ENCODE results near the gene COPS7A. TPM values are rescaled to one million over a fixed set of nuclear protein-coding genes. Genes with fewer than 3 reads are reported as not detected.

Gene COPS7A
- total RNA-seq, 1 experiment from 2014 or later, result 67.8 TPM

- no peak for TF ChIP-seq SP1 (IDR thresholded peaks at IDR 0.05; ENCODE audit: low read depth)
- no peak for TF ChIP-seq ATF3 (IDR thresholded peaks at IDR 0.05)
- TF ChIP-seq POLR2A (IDR thresholded peaks at IDR 0.05; ENCODE audit: borderline replicate concordance, extremely low read depth, insufficient read depth, insufficient read length), result no peak
- TF ChIP-seq TCF7L2 (IDR thresholded peaks at IDR 0.05; ENCODE audit: borderline replicate concordance, extremely low read depth, insufficient read depth, insufficient read length), result no peak
- no peak for TF ChIP-seq ZBTB33 (IDR thresholded peaks at IDR 0.05; ENCODE audit: extremely low read depth, insufficient replicate concordance, low read length)
- TF ChIP-seq ZFX (IDR thresholded peaks at IDR 0.05), result no peak
- TF ChIP-seq RAD21 (IDR thresholded peaks at IDR 0.05; ENCODE audit: low read depth), result no peak
- no peak for TF ChIP-seq SIN3A (IDR thresholded peaks at IDR 0.05; ENCODE audit: low read depth)
- no peak for TF ChIP-seq EZH2 (IDR thresholded peaks at IDR 0.05)
- no peak for TF ChIP-seq EGR1 (IDR thresholded peaks at IDR 0.05; ENCODE audit: low read depth)
- TF ChIP-seq REST (IDR thresholded peaks at IDR 0.05; ENCODE audit: low read depth), result no peak
- TF ChIP-seq CTCF (IDR thresholded peaks at IDR 0.05 in 2 of 3, conservative IDR thresholded peaks at IDR 0.05 in 1 of 3; ENCODE audit: borderline replicate concordance in 1 of 3, insufficient read depth in 1 of 3, low read depth in 2 of 3, low read length in 2 of 3), result no peak
- TF ChIP-seq YY1 (IDR thresholded peaks at IDR 0.05; ENCODE audit: extremely low read depth, insufficient replicate concordance, low read depth, low read length), result no peak
- no peak for TF ChIP-seq CBX3 (IDR thresholded peaks at IDR 0.05; ENCODE audit: low read depth)
- no peak for TF ChIP-seq ELF1 (IDR thresholded peaks at IDR 0.05; ENCODE audit: borderline replicate concordance, low read depth)
- TF ChIP-seq EZH2phosphoT487 (IDR thresholded peaks at IDR 0.05; ENCODE audit: borderline replicate concordance), result no peak
- ChIA-PET CTCF (interaction anchor here (0.9 kb wide), 1 partner anchor 17 kb away, joined by 3 read pairs; no protein-coding TSS in a partner anchor), POLR2A (no interaction called here), RAD21 (ENCODE audit: low non-redundant PET in 1 of 2, low total read pairs in 2 of 2, uncharacterized antibody in 2 of 2, unreplicated experiment in 2 of 2) (no interaction called here)
- Histone ChIP-seq H3K27ac (ENCODE audit: low read depth, low read length) (no peak overlapping the region), H3K79me2 (ENCODE audit: insufficient read depth, low read length) (peaks cover 27% of the 10 kb centered on the region), H3K27me3 (ENCODE audit: insufficient read depth, low read length) (no peaks in the 10 kb centered on the region), H3K36me3 (ENCODE audit: control insufficient read depth in 1 of 2, insufficient read depth in 2 of 2, low read length in 2 of 2) (no peaks in the 10 kb centered on the region), H4K20me1 (ENCODE audit: insufficient read depth) (no peaks in the 10 kb centered on the region), H3K9ac (ENCODE audit: low read length) (no peak overlapping the region), H3K9me2 (ENCODE audit: insufficient read depth) (no peaks in the 10 kb centered on the region), H3K4me1 (ENCODE audit: control insufficient read depth in 1 of 2, insufficient read depth in 2 of 2, low read length in 2 of 2) (peaks cover 2 to 15% of the 10 kb centered on the region in 2 experiments; a peak in 3 of 4 replicates), H3K4me2 (ENCODE audit: low read length) (no peak overlapping the region), H3K9me3 (ENCODE audit: control insufficient read depth in 1 of 2, insufficient read depth in 1 of 2, low read depth in 1 of 2, low read length in 2 of 2) (no peaks in the 10 kb centered on the region), H2AFZ (ENCODE audit: low read depth, low read length, poor library complexity, severe bottlenecking) (no peak overlapping the region), H3K4me3 (replicated peaks in 1 of 2; ENCODE audit: low read depth in 1 of 2, low read length in 2 of 2) (no peak overlapping the region)
- intact Hi-C loops (cut with micrococcal nuclease), result no loop called here
- no peak for ATAC-seq
- DNase-seq (ENCODE audit: low read depth, low spot score), result no peak
- no TSS peak for BruUV-seq (replicated peaks)
Measured at GRCh38 chr12:6692888-6693287, 31.0 kb upstream of the COPS7A start.

All from HCT116 (cell line).